Kidney epithelial cell (primary cell): ENCODE measurements around the gene KCTD8. TPM values are rescaled to one million over a fixed set of nuclear protein-coding genes. Genes with fewer than 3 reads are reported as not detected.

Experiments
- DNase-seq: peaks from one replicate; pipeline ENCODE4 v3.0.0-alpha.2; 2010; ENCODE audit warnings: low read depth
- H3K27me3 ChIP-seq: 2 replicates; pipeline ENCODE4 v1.6.0; 2011; ENCODE audit warnings: low read length; ENCODE audit not compliant: control insufficient read depth, insufficient read depth
- H3K36me3 ChIP-seq: 2 replicates; pipeline ENCODE4 v1.5.1; 2011; ENCODE audit warnings: low read length; ENCODE audit not compliant: control insufficient read depth, insufficient read depth
- H3K4me3 ChIP-seq: 2 replicates; pipeline ENCODE4 v1.5.1; 2011; ENCODE audit warnings: low read depth, mild to moderate bottlenecking, control low read depth, low read length
- CTCF ChIP-seq: IDR thresholded peaks from 2 replicates; pipeline ENCODE4 v1.5.1; 2011; ENCODE audit warnings: mild to moderate bottlenecking, moderate library complexity, low read length, control low read depth, inconsistent platforms; ENCODE audit not compliant: insufficient read depth, poor library complexity, severe bottlenecking
- total RNA-seq: library from RNA; depleted of rRNA; stranded (reverse); fragments of >200 nt; gene quantifications from 2 replicates; pipeline ENCODE4 v1.2.3, GENCODE V29; 2015

Gene KCTD8
- total RNA-seq, 1 donor from 2014 or later = 4.8 TPM

GRCh38 chr4:44256414-44256813 is 192.2 kb downstream of the KCTD8 start:
- Histone ChIP-seq H3K4me3 (no peak overlapping the region), H3K36me3 (no peaks in the 10 kb centered on the region), H3K27me3 (no peaks in the 10 kb centered on the region)
- no peak for TF ChIP-seq CTCF
- no peak for DNase-seq

GRCh38 chr4:44237643-44238042 is 211.0 kb downstream of the KCTD8 start:
- no peak for DNase-seq
- TF ChIP-seq CTCF = no peak
- no peaks in the 10 kb centered on the region for H3K36me3 ChIP-seq
- H3K4me3 ChIP-seq = no peak overlapping the region
- no peaks in the 10 kb centered on the region for H3K27me3 ChIP-seq

GRCh38 chr4:44235897-44236296 is 212.7 kb downstream of the KCTD8 start:
- no peak for DNase-seq
- Histone ChIP-seq H3K36me3 (no peaks in the 10 kb centered on the region), H3K27me3 (no peaks in the 10 kb centered on the region), H3K4me3 (no peak overlapping the region)
- TF ChIP-seq CTCF = no peak

- H3K27me3 ChIP-seq = no peaks in the 10 kb centered on the region
- no peak overlapping the region for H3K4me3 ChIP-seq
- no peaks in the 10 kb centered on the region for H3K36me3 ChIP-seq
- no peak for DNase-seq
- no peak for TF ChIP-seq CTCF
Measured at GRCh38 chr4:44232262-44232661, 216.3 kb downstream of the KCTD8 start.

GRCh38 chr4:44231006-44231405 is 217.6 kb downstream of the KCTD8 start:
- TF ChIP-seq CTCF = no peak
- no peak overlapping the region for H3K4me3 ChIP-seq

GRCh38 chr4:44228326-44228725 is 220.3 kb downstream of the KCTD8 start:
- no peaks in the 10 kb centered on the region for H3K27me3 ChIP-seq
- DNase-seq = no peak
- no peak for TF ChIP-seq CTCF
- H3K4me3 ChIP-seq = no peak overlapping the region
- H3K36me3 ChIP-seq = no peaks in the 10 kb centered on the region

More at GRCh38 chr4:44231006-44231405, 217.6 kb downstream of the KCTD8 start:
- no peaks in the 10 kb centered on the region for H3K36me3 ChIP-seq
- H3K27me3 ChIP-seq = no peaks in the 10 kb centered on the region
- DNase-seq = no peak
